Measurements from ENCODE around the gene RTL1.

RTL1 gene

GRCh38 chr14:100864960-100865681, 38.4 kb downstream of the RTL1 start:
- no peak for DNase-seq

GRCh38 chr14:100864206-100864605, 39.3 kb downstream of the RTL1 start:
- DNase-seq: no peak

- DNase-seq: no peak
These were observed 40.7 kb downstream of the RTL1 start for GRCh38 chr14:100862793-100863192.

- no peak for DNase-seq
These were observed 41.2 kb downstream of the RTL1 start for GRCh38 chr14:100862277-100862676.

- no peak for DNase-seq
These were observed 41.6 kb downstream of the RTL1 start for GRCh38 chr14:100861937-100862247.

GRCh38 chr14:100861188-100861936, 42.2 kb downstream of the RTL1 start:
- no peak for DNase-seq

GRCh38 chr14:100860556-100861187, 42.9 kb downstream of the RTL1 start:
- no peak for DNase-seq

- DNase-seq: no peak
These were observed 43.7 kb downstream of the RTL1 start for GRCh38 chr14:100859781-100860180.

- DNase-seq: no peak
These were observed 44.7 kb downstream of the RTL1 start for GRCh38 chr14:100858838-100859220.

- DNase-seq: no peak
These were observed 45.3 kb downstream of the RTL1 start for GRCh38 chr14:100857923-100858837.

GRCh38 chr14:100857233-100857922, 46.1 kb downstream of the RTL1 start:
- DNase-seq: no peak

GRCh38 chr14:100856056-100856950, 47.2 kb downstream of the RTL1 start:
- DNase-seq: no peak

- DNase-seq: no peak
These were observed 48.1 kb downstream of the RTL1 start for GRCh38 chr14:100855256-100855930.

GRCh38 chr14:100854435-100854834, 49.1 kb downstream of the RTL1 start:
- DNase-seq: no peak

- no peak for DNase-seq
These were observed 51.4 kb downstream of the RTL1 start for GRCh38 chr14:100851946-100852620.

- DNase-seq: no peak
These were observed 52.0 kb downstream of the RTL1 start for GRCh38 chr14:100851586-100851916.

GRCh38 chr14:100850841-100851585, 52.5 kb downstream of the RTL1 start:
- DNase-seq: no peak

- DNase-seq: no peak
These were observed 54.3 kb downstream of the RTL1 start for GRCh38 chr14:100849115-100849781.

GRCh38 chr14:100846309-100846859, 57.1 kb downstream of the RTL1 start:
- no peak for DNase-seq
